Measurements from ENCODE around the gene GRAPL.
"Not testable (repeated sequence)": the region's sequence is repeated elsewhere in the genome, so short reads cannot be mapped to it uniquely, and the experiment has no call there.

The GRAPL gene

GRCh38 chr17:19189781-19190405 lies 62.5 kb downstream of the GRAPL start:
- not testable (repeated sequence) for DNase-seq

GRCh38 chr17:19196382-19197204 lies 69.2 kb downstream of the GRAPL start:
- DNase-seq: not testable (repeated sequence)

DNA sequence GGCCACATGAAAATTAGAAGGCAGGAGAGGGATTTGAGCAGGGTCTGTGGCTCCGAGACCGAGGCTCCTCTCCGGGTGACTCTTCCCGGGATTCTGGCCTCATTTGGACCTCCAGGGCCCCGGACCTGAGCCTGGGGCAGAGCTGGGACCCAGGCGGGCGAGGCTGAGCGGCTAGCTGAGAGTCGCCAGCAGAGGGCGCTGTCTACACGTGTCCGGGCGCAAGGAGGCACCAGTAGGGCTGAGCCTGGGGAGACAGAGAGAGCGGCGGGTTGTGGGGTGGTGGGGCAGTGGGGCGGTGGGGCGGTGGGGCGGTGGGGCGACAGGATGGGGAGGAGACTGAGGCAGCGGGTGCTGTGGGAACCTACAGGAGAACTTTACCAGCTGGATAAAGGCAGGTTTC lies 75.1 kb downstream of the GRAPL start:
- not testable (repeated sequence) for DNase-seq

DNA sequence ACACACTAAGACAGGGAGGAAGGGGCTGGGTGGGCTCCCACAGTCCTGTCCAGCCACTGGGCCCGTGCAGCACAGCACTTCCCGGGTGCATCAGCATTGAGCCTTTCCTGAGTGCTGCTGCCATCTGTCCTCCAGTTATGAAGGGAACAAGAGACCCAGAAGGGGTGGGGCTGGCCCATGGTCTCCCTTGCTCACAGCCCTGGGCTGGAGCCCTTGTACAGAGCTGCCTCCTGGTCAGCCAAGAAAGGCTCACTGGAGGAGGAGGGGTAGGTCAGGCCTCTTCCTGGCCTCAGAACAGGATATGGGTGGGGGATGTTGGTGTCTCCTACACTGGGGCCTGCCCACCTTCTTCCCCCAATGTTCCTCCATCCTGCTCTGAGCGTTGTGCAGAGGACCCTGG lies 76.0 kb downstream of the GRAPL start:
- not testable (repeated sequence) for DNase-seq

Measured in fibroblast of skin of right biceps (primary cell).